Measurements from ENCODE around the gene SLC25A22.

Gene SLC25A22

GRCh38 chr11:820655-821511, 22.8 kb upstream of the SLC25A22 start:
- no peak for FAIRE-seq

DNA sequence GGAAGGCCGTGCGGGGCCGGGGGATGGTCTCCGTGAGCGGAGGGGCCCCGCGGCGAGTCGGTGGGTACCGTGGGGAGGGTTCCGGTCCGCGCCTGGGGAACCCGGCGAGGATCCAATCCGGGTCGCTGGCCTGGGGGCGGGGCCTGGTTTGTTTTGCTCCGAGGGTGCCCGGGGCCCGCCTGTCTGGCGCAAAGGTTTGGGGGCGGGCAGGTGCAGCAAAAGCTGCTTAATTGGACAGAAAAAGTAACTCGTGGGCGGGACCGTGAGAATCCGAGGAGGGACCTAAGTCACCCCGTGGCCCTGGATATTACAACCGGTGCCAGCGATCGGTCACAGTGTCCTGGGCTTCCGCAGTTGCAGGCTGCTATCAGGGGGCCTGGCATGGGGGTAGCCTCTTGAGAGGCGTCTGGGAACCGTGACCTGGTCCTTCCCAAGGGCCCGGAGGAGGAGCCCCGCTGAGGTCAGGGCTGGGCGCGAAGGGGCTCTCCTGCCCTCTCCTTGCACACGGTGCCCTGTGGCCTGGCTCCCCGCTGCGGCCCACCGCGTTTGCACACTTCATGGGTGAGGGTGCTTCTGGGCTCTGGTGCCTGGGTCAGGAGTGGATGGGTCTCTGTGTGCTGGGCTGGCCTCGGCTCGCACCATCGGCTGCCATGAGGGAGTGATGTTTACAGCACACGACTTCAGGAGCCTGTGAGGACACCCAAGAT, 22.0 kb upstream of the SLC25A22 start:
- no peak for FAIRE-seq

DNA sequence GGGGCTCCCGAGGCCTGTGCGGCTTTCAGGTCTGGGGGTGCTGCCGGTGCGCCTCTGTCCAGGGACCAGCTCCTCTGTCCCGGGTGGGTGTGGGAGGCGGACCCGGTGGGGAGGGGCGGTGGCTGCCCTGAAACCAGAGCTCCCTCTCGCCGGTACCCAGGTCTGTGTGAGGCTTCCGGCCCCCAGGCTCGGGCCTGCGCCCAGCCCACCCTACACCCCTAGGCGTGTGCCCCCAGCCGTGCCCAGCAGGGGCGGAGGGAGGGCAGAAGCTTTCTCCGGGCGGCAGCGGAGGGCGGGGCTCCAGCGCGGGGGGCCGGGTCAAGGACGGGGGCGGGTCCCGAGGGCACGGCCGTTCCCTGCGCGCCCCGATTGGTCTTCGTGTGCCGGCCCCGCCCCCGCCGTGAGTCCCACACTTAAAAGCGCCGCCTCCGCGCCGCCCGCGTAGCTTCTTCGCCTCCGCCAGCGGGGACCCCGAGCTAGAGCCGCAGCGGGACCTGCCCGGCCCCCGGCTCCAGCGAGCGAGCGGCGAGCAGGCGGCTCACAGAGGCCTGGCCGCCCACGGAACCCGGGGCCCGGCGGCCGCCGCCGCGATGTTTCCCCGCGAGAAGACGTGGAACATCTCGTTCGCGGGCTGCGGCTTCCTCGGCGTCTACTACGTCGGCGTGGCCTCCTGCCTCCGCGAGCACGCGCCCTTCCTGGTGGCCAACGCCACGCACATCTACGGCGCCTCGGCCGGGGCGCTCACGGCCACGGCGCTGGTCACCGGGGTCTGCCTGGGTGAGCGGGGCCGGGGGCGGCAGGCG, 21.2 kb upstream of the SLC25A22 start:
- no peak for FAIRE-seq

DNA sequence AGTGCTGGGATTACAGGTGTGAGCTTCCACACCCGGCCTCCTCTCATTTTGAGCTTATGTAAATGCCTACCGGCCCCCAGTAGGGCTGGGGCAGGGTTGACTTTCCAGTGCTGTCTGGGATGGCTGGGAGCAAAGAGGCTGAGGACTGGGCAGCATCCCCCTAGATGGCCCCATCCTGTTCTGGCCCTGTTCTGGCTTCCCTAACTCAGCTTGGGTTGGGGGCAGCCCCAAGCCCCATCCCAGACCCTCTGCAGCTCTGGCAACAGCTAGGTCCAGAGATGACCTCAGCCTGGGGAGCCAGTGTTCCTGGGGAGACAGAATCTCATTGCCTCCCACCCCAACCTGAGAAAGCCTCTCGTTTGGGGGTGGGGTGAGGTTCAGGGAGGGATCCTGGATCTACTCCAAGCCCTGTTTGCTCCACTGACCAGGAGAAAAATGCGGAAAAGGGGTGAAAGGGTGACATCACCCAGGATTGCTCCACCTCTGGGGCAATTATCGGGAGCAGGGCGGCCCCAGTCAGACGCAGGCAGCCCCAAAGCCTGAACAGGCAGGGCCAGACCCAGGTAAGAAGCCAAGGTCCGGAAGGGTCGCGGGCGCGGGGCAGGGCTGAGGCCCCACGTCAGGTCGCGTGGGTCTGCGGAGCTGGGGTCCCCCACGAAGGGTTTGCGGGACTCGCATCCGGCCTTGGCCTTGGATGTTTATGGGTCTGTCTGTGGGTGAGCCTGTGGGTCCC, 20.5 kb upstream of the SLC25A22 start, which contains the start of gene PNPLA2:
PNPLA2 (plus strand) TSS at position 519 of the 733 bp plus-strand sequence. CDS start 805 bp downstream, outside the sequence.
- no peak for FAIRE-seq

DNA sequence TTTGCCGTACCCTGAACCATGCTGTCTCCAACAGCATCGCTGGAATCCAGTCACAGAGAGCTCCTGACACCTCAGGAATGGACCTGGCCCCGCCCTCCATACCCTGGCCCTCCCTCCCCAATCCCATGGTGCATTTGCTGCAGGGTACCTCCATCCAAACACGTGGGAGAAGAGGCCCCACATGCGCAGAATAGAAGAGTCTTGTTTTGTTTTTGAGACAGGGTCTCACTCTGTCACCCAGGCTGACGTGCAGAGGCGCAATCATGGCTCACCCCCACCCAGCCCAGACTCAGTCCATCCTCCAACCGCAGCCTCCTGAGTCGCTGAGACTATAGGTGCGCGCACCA, 18.3 kb upstream of the SLC25A22 start:
- FAIRE-seq, result no peak

- FAIRE-seq, result no peak
Observed at GRCh38 chr11:815675-816432, 17.8 kb upstream of the SLC25A22 start.

DNA sequence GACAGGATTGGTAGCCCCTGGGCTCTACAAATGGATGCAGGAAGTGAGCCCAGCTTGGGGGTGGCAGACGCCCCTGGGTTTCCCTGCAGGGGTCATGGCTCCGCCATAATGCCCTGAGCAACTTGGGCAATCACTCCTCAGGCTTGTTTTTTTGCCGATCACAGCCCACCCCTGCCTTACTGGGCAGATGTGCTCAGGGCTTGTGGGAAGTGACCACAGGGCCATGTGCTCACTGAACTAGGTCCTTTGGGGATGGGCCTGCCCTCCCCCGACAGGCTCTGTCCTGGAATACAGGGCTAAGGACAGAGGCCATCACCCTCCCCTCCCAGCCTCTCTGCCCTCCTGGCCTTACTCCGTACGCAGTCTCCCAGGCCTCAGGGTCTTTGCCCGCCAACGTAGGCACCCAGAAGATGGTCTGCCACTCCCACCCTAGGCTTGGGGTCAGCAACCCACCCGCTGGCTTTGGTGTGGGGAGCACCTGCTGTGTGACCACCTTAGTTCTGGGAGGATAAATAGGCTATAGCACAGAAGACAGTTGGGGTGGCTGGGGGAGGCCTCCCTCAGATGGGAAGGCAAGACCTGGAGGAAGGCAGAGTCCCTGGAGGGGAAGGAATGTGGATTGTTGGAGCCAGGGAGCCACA, 15.5 kb upstream of the SLC25A22 start:
- no peak for FAIRE-seq

- FAIRE-seq, result no peak
Observed at GRCh38 chr11:813072-813455, 15.0 kb upstream of the SLC25A22 start.

DNA sequence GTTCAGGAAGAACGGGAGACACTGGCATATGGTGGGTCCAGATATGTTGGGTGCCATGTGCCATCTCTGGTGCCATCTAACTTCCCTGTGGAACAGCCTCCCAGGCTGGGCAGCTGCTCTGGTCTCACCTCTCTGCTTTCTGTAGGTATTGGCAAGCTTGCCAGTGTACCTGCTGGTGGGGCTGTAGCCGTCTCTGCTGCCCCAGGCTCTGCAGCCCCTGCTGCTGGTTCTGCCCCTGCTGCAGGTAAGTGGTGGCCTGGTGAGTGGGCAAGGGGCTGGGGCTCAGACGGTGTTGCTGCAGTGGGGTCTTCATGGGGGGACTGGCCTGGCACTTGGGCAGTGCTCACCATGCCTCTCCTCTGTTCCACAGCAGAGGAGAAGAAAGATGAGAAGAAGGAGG, 14.3 kb upstream of the SLC25A22 start:
- FAIRE-seq, result no peak

DNA sequence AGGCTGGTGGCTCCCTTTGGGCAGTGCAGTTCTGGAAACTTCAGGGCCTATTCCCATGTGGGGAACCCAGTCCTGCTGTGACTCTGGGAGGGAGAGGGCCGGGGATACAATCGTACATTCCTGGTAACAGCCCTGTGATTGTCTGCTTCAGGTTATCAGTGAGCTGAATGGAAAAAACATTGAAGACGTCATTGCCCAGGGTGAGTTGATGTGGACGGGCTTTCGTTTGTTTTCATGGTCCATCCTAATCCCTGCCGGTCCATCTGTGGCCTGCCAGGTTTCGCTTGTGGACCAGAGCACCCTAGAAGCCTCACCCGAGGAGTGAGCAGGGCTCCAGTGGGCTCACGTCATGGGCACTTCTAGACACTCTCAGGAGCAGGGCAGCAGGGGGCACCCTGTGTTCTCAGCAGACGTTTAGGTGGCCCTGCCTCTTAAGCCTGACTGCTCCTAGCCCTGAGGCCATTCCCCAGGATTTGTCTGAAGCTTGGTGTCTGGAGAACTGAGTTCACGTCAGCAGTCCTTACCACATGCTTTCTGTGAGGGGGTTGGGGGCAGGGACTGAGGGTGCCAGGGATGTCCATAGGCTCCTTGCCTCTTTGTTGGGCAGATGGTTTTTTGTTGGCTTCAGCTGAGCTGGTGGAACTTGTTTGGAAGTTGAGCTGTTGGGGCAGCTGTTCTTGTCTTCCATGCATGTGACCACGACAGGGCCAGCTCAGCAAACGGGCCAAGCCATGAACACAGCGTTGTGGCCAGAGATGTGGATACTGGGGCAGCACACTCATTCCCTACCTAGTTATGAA, 13.6 kb upstream of the SLC25A22 start:
- FAIRE-seq, result no peak

- no peak for FAIRE-seq
Observed at GRCh38 chr11:810040-810567, 12.0 kb upstream of the SLC25A22 start.

DNA sequence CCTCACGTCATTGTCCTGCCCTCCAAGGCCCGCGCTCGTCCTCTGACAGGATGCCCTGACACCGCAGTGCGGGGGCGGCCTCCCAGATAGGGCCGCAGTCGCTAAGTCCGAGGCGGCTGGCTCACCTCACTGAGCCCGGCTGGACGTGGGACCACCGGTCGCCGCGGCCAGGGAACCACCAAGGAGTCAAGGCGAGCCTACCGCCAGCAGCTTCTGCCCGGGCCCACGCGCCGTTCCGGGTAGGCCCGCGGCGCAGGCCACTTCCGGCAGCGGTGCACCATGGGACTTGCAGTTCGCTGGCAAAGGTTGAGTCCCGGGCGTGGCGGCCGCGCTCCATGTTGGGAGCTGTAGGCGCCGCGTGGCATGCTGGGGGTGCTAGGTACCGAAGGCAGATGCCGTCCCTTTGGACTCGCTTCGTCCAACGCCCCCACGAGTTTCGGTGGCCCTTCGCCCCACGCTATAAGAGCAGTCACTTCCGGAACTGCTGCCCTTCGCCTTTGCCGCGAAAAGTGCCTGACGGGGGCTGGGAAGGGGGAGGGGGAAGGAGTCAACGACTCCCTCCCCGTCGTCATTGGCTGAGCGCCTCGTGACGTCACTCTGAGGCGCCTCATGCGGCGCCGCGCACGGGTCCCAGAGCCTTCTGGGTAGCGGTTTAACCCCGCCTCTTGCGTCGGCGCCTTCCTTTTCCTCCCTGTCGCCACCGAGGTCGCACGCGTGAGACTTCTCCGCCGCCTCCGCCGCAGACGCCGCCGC, 11.4 kb upstream of the SLC25A22 start, which contains the start of gene RPLP2:
RPLP2 (plus strand) TSS at position 681 of the 753 bp plus-strand sequence. CDS start 268 bp downstream, outside the sequence.
- FAIRE-seq, result peak; percentile 65

- no peak for FAIRE-seq
Observed at GRCh38 chr11:808427-809286, 10.6 kb upstream of the SLC25A22 start.

- FAIRE-seq, result no peak
Observed at GRCh38 chr11:804599-804964, 6.5 kb upstream of the SLC25A22 start.

DNA sequence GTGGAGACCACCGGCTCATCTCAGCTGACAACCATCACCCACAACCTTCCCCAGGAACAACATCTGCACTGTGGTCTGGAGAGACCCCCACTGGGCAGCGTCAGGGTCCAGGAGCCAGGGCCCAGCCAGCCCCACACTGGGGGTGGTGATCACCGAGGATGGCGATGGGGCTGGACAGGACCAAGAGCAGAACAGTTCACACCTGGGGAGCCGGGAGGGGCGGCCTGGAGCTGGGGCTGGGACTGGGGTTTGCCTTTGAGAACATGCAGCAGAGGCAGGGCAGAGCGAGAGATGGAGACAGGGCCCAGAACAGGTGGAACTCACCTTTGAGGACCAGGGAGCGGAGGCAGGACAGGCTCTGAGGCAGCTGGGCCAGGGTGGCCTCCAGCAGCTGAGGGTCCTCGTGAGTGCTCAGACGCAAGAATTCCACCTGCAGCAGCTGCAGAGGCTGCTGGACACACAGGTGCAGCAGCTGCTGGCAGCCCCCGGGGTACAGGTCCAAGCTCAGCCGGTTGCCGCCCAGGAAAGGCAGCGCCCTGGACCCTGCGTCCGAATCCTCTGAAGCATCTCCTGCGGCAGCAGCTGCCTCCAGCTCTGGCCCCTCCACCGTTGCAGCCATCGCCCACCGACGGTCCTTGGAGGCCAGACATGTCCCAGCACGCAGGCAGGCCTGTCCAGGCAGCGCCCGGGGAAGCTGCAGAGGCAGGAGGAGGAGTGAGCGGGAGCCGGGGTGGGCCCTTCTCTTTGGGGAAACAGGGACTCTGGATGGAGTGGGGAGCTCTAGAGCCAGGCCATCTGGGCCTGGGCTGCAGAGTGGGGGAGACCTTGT, 5.9 kb upstream of the SLC25A22 start:
- FAIRE-seq, result no peak

GRCh38 chr11:803467-803742, 5.3 kb upstream of the SLC25A22 start:
- no peak for FAIRE-seq

DNA sequence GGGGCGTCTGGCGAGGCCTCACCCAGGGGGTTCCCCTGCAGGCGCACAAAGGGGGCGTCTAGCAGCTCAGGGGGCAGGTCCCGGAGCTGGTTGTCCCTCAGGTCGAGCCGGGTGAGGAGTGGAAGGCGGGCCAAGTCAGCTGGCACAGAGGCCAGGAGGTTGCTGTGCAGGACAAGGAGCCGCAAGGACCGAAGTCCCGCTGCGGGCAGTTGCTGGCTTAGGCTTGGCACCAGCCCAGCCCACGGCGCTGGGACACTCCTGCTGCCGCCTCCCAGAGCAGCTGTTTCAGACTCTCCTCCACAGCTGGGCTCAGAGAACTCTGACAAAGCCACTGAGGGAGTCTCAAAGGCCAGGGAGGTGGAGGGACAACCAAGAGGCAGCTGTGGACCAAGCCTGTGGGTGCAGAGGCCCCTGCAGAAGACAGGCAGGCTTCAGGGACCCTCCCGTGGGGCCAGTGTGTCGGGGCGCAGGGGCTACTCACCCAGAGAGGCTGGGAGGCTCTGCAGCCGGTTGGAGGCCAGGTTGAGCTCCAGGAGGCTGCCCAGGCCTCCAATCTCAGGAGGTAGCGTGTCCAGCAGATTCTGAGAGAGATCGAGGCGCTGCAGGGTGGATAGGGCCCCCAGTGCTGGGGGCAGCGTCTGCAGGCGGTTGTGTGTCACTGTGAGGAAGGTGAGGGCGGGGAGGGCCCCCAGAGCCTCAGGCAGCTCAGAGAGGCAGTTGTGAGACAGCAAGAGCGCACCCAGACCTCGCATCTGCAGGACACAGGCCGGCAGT, 4.8 kb upstream of the SLC25A22 start:
- no peak for FAIRE-seq
